Panc1 (cell line): ENCODE measurements around the gene IFNAR1. TPM values are rescaled to one million over a fixed set of nuclear protein-coding genes. Genes with fewer than 3 reads are reported as not detected.

Experiments
- ATAC-seq: fragments of 200-7000 bp; cut with Tn5 transposase; 2 replicates; pipeline ENCODE4 v1.9.1; 2020; ENCODE audit warnings: mild to moderate bottlenecking, moderate library complexity
- BruUV-seq: library from RNA; stranded (reverse); fragments of 400-500 nt; replicated peaks from 2 replicates; lab custom pipeline; 2021; lab: Mats Ljungman, UMichigan
- CTCF ChIA-PET: fragments of 300-600 bp; sonication (Branson Sonifier 250); formaldehyde crosslinking; loops from one replicate; lab custom pipeline; 2022; ENCODE audit warnings: antibody characterized with exemption; lab: Charles Lee
- POLR2A ChIA-PET: fragments of 300-600 bp; sonication (Branson Sonifier 250); formaldehyde crosslinking; loops from one replicate; lab custom pipeline; 2022; ENCODE audit warnings: antibody characterized with exemption; lab: Charles Lee
- DNase-seq: peaks from one replicate; pipeline ENCODE4 v3.0.0-alpha.2; 2010; ENCODE audit warnings: low read depth, low spot score
- H3K27ac ChIP-seq: 2 replicates; pipeline ENCODE4 v1.5.1; 2011; ENCODE audit warnings: mild to moderate bottlenecking, low read length, inconsistent platforms
- H3K27me3 ChIP-seq: fragments of 200-500 bp; sonication (Bioruptor generic); 2 replicates; pipeline ENCODE4 v1.6.0; 2014; ENCODE audit warnings: low read length, inconsistent platforms; ENCODE audit not compliant: control insufficient read depth, insufficient read depth
- H3K36me3 ChIP-seq: fragments of 200-500 bp; sonication (Bioruptor generic); 2 replicates; pipeline ENCODE4 v1.5.1; 2014; ENCODE audit warnings: inconsistent platforms, mild to moderate bottlenecking, low read length, moderate library complexity; ENCODE audit not compliant: control insufficient read depth, insufficient read depth
- H3K4me1 ChIP-seq: 2 replicates; pipeline ENCODE4 v1.5.1; 2011; ENCODE audit warnings: inconsistent platforms, mild to moderate bottlenecking, low read length, moderate library complexity; ENCODE audit not compliant: control insufficient read depth, insufficient read depth
- H3K4me3 ChIP-seq, 2 experiments: 2 replicates each; pipeline ENCODE4 v1.5.1; 2011 to 2012; ENCODE audit warnings: low read depth in 2 of 2, low read length in 2 of 2, mild to moderate bottlenecking in 2 of 2, inconsistent platforms in 1 of 2, moderate library complexity in 1 of 2
- H3K9me3 ChIP-seq: fragments of 200-500 bp; sonication (Bioruptor generic); 2 replicates; pipeline ENCODE4 v1.5.1; 2014; ENCODE audit warnings: low read depth, mild to moderate bottlenecking, inconsistent platforms, low read length, moderate library complexity; ENCODE audit not compliant: control insufficient read depth, insufficient read depth
- POLR2AphosphoS5 ChIP-seq: IDR thresholded peaks from 2 replicates; pipeline ENCODE4 v1.6.1; 2012; ENCODE audit warnings: mild to moderate bottlenecking, low read depth, low read length, moderate library complexity
- SIN3A ChIP-seq: IDR thresholded peaks from 2 replicates; pipeline ENCODE4 v1.6.1; 2012; ENCODE audit warnings: low read depth, mild to moderate bottlenecking, low read length, moderate library complexity, borderline replicate concordance; ENCODE audit not compliant: insufficient read depth
- TCF7L2 ChIP-seq: IDR thresholded peaks from 2 replicates; pipeline ENCODE4 v1.6.1; 2011; ENCODE audit warnings: mild to moderate bottlenecking, low read depth, low read length, inconsistent platforms
- in situ Hi-C: cut with HindIII; loops from 2 replicates; pipeline ENCODE4 v1.10.0; 2016; ENCODE audit warnings: low sequenced_read_pairs, low pct_unique_long_range_greater_than_20kb
- intact Hi-C: fragments of 100-400 bp; cut with micrococcal nuclease; formaldehyde crosslinking; loops from one replicate; pipeline ENCODE4 v1.10.0; 2022; ENCODE audit not compliant: unreplicated experiment
- total RNA-seq: library from RNA; stranded (reverse); gene quantifications from one replicate; pipeline ENCODE4 v1.2.1, GENCODE V29; 2021; ENCODE audit not compliant: unreplicated experiment
- TF ChIP-seq, protein P1 (sequence below): fragments of 450-650 bp; IDR thresholded peaks from 2 replicates; pipeline ENCODE4 v1.5.1; 2017; ENCODE audit warnings: mild to moderate bottlenecking
- TF ChIP-seq, protein P2 (sequence below), 2 experiments: IDR thresholded peaks; 2 replicates each; pipeline ENCODE4 v1.6.1; 2011 to 2012; ENCODE audit warnings: low read depth in 2 of 2, control low read depth in 1 of 2, low read length in 1 of 2, mild to moderate bottlenecking in 1 of 2, moderate library complexity in 1 of 2; ENCODE audit not compliant: insufficient read depth in 1 of 2

Gene IFNAR1
- total RNA-seq, 1 experiment from 2014 or later, result 23.8 TPM

DNA sequence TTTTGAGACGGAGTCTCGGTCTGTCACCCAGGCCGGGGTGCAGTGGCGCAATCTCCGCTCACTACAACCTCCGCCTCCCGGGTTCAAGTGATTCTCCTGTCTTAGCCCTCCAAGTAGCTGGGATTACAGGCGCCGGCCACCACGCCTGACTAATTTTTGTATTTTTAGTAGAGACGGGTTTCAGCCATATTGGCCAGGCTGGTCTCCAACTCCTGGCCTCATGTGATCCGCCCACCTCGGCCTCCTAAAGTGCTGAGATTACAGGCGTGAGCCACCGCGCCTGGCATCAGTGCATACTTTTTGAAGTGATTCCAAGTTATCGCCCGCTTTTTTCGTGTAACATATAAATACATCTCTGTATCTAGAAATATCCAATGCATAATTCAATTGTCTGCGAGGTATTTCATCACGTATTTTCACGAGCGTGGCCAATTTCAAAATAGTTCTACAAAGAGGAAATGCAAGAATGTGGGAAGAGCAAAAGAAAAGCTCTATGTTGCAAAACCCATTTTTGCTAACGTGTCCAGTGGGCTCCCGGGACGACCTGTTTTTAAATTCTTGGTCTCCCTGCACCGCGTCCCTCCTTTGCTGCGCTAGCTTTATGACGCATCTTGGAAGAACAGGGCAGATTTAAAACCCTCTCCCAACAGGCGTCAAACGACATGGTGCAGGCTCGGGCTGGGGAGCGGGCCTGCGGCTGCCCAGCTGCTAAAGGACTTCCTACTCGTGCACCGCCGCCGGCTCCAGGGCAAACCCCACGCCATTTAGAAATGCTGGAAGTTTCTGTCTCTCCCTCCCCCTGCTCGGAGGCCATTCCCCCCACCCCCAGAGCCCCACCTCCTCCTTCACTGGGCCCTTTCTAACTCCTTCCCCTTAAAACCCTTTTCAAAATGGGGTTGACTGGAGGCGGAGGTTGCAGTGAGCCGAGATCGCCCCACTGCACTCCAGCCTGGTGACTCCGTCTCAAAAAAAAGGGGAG lies 77.5 kb downstream of the IFNAR1 start:
- CTCF ChIA-PET, result no interaction called here
- ATAC-seq, result no peak
- no TSS peak for BruUV-seq
- in situ Hi-C loops (no loop called here), intact Hi-C loops (no loop called here)
- TF ChIP-seq SIN3A (no peak), POLR2AphosphoS5 (no peak), TCF7L2 (no peak)
- TF ChIP-seq, protein P1, sequence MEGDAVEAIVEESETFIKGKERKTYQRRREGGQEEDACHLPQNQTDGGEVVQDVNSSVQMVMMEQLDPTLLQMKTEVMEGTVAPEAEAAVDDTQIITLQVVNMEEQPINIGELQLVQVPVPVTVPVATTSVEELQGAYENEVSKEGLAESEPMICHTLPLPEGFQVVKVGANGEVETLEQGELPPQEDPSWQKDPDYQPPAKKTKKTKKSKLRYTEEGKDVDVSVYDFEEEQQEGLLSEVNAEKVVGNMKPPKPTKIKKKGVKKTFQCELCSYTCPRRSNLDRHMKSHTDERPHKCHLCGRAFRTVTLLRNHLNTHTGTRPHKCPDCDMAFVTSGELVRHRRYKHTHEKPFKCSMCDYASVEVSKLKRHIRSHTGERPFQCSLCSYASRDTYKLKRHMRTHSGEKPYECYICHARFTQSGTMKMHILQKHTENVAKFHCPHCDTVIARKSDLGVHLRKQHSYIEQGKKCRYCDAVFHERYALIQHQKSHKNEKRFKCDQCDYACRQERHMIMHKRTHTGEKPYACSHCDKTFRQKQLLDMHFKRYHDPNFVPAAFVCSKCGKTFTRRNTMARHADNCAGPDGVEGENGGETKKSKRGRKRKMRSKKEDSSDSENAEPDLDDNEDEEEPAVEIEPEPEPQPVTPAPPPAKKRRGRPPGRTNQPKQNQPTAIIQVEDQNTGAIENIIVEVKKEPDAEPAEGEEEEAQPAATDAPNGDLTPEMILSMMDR, result no peak
- TF ChIP-seq, protein P2, sequence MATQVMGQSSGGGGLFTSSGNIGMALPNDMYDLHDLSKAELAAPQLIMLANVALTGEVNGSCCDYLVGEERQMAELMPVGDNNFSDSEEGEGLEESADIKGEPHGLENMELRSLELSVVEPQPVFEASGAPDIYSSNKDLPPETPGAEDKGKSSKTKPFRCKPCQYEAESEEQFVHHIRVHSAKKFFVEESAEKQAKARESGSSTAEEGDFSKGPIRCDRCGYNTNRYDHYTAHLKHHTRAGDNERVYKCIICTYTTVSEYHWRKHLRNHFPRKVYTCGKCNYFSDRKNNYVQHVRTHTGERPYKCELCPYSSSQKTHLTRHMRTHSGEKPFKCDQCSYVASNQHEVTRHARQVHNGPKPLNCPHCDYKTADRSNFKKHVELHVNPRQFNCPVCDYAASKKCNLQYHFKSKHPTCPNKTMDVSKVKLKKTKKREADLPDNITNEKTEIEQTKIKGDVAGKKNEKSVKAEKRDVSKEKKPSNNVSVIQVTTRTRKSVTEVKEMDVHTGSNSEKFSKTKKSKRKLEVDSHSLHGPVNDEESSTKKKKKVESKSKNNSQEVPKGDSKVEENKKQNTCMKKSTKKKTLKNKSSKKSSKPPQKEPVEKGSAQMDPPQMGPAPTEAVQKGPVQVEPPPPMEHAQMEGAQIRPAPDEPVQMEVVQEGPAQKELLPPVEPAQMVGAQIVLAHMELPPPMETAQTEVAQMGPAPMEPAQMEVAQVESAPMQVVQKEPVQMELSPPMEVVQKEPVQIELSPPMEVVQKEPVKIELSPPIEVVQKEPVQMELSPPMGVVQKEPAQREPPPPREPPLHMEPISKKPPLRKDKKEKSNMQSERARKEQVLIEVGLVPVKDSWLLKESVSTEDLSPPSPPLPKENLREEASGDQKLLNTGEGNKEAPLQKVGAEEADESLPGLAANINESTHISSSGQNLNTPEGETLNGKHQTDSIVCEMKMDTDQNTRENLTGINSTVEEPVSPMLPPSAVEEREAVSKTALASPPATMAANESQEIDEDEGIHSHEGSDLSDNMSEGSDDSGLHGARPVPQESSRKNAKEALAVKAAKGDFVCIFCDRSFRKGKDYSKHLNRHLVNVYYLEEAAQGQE (IDR thresholded peaks at IDR 0.05; ENCODE audit: insufficient read depth in 1 of 2, low read depth in 2 of 2, low read length in 1 of 2), result no peak
- Histone ChIP-seq H3K9me3 (no peaks in the 10 kb centered on the region), H3K36me3 (peaks cover 3% of the 10 kb centered on the region; the same call in 1 of the 2 replicates), H3K4me3 (peak overlapping the region; percentile 33 to 70), H3K27me3 (no peaks in the 10 kb centered on the region), H3K27ac (no peak overlapping the region), H3K4me1 (peaks cover 11% of the 10 kb centered on the region)
- DNase-seq, result no peak
- POLR2A ChIA-PET, result interaction anchor here (0.6 kb wide), 1 partner anchor 566 kb away, joined by 4 read pairs; no protein-coding TSS in a partner anchor

DNA sequence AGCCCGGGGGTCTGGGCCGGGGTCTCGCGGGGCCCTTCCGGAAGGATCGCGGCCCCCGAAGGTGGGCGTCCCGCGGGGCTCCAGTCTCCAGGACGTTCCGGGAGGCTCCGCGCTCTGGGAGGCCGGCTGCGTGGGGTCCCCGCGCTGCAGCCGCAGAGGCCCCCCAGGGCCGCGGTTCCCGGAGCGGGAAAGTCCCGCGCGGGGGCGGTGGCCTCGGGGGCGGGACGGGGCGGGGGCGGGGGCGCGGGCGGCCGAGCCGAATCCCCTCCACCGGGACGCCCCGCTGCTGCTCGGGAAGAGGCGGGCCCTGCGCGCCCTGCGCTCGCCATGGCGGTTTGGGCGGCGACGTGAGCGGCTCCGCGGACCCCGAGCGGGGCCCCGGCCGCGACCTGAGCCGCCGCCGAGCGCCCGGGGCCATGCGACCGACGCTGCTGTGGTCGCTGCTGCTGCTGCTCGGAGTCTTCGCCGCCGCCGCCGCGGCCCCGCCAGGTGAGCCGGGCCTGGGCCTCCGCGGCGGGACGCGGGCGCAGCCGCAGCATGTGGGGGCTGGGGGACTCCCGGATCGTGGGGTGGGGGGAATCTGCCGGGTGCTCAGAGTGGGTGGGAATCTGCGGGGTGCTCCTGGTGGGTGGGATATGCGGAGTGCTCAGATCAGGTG lies 78.5 kb downstream of the IFNAR1 start, which contains the start of gene IFNGR2:
Gene IFNGR2 (plus strand): TSS at position 286 of the 658 bp plus-strand sequence. CDS start 131 bp downstream, at position 417.
- POLR2A ChIA-PET, result interaction anchor here (0.6 kb wide), 1 partner anchor 567 kb away, joined by 4 read pairs; no protein-coding TSS in a partner anchor
- ATAC-seq (peak; percentile 82), DNase-seq (no peak)
- in situ Hi-C loops (no loop called here), intact Hi-C loops (no loop called here)
- CTCF ChIA-PET, result interaction anchor here (0.6 kb wide), 1 partner anchor 38 kb away, joined by 3 read pairs; no protein-coding TSS in a partner anchor
- H3K36me3 ChIP-seq, result peaks cover 3% of the 10 kb centered on the region; the same call in 1 of the 2 replicates
- BruUV-seq, result no TSS peak
- H3K4me1 ChIP-seq, result peaks cover 11% of the 10 kb centered on the region
- H3K27ac ChIP-seq, result peak within 1 kb of the TSS; percentile 73
- H3K4me3 ChIP-seq, result peak within 1 kb of the TSS; percentile 70 to 77
- H3K9me3 ChIP-seq, result no peaks in the 10 kb centered on the region
- H3K27me3 ChIP-seq, result no peaks in the 10 kb centered on the region
- TF ChIP-seq, protein P2 (IDR thresholded peaks at IDR 0.05; ENCODE audit: insufficient read depth in 1 of 2, low read depth in 2 of 2, low read length in 1 of 2), result no peak
- TF ChIP-seq POLR2AphosphoS5 (no peak), TCF7L2 (no peak), SIN3A (no peak)
- TF ChIP-seq, protein P1, result no peak
